GM13976 (cell line): Measurements from ENCODE around the gene MAPKAPK2.

Source experiments
- DNase-seq: peaks from one replicate; pipeline ENCODE4 v3.0.0; 2012; ENCODE audit warnings: low spot score
- CTCF ChIP-seq: IDR thresholded peaks from 2 replicates; pipeline ENCODE4 v1.5.1; 2012; ENCODE audit warnings: borderline replicate concordance, mild to moderate bottlenecking; ENCODE audit not compliant: insufficient read depth; ENCODE audit errors: extremely low read depth, missing control alignments, control extremely low read depth
- in situ Hi-C: fragments of 300-500 bp; cut with MboI; formaldehyde crosslinking; loops from one replicate; pipeline ENCODE4 v1.12.0; 2022; ENCODE audit warnings: low sequenced_read_pairs, mixed read lengths, inconsistent platforms; ENCODE audit not compliant: unreplicated experiment

The MAPKAPK2 gene

GRCh38 chr1:206742719-206743383, 58.1 kb downstream of the MAPKAPK2 start:
- DNase-seq = peak; percentile 32
- TF ChIP-seq CTCF = no peak
- in situ Hi-C loops = no loop called here

GRCh38 chr1:206744683-206745082, 60.0 kb downstream of the MAPKAPK2 start:
- DNase-seq = no peak
- in situ Hi-C loops = no loop called here
- TF ChIP-seq CTCF = no peak

- no peak for DNase-seq
- in situ Hi-C loops = no loop called here
- no peak for TF ChIP-seq CTCF
These were observed 60.6 kb downstream of the MAPKAPK2 start for GRCh38 chr1:206745301-206745700.

- no peak for TF ChIP-seq CTCF
- in situ Hi-C loops = no loop called here
These were observed 63.8 kb downstream of the MAPKAPK2 start for GRCh38 chr1:206748348-206749030.

GRCh38 chr1:206751891-206752290, 67.2 kb downstream of the MAPKAPK2 start:
- in situ Hi-C loops = no loop called here
- no peak for TF ChIP-seq CTCF
- no peak for DNase-seq

More at GRCh38 chr1:206748348-206749030, 63.8 kb downstream of the MAPKAPK2 start:
- DNase-seq = no peak

GRCh38 chr1:206752481-206752880, 67.8 kb downstream of the MAPKAPK2 start:
- no peak for DNase-seq
- TF ChIP-seq CTCF = no peak
- in situ Hi-C loops = no loop called here
